Tibial nerve (tissue), 3 donors: ENCODE measurements around the gene PNPLA1.

Experiments
- CTCF ChIP-seq, 5 experiments: fragments of 200-600 bp in 3 of 5; fragments of 450-650 bp in 2 of 5; sonication (generic) in 3 of 5; IDR thresholded peaks; one replicate each; pipeline ENCODE4 v1.5.1; 2016 to 2019; ENCODE audit warnings: antibody characterized with exemption in 5 of 5, mild to moderate bottlenecking in 3 of 5, moderate library complexity in 2 of 5
- POLR2A ChIP-seq, 2 donors: fragments of 450-650 bp; IDR thresholded peaks; one replicate each; pipeline ENCODE4 v1.6.1; 2017; ENCODE audit warnings: antibody characterized with exemption in 2 of 2, mild to moderate bottlenecking in 2 of 2, moderate library complexity in 2 of 2

DNA sequence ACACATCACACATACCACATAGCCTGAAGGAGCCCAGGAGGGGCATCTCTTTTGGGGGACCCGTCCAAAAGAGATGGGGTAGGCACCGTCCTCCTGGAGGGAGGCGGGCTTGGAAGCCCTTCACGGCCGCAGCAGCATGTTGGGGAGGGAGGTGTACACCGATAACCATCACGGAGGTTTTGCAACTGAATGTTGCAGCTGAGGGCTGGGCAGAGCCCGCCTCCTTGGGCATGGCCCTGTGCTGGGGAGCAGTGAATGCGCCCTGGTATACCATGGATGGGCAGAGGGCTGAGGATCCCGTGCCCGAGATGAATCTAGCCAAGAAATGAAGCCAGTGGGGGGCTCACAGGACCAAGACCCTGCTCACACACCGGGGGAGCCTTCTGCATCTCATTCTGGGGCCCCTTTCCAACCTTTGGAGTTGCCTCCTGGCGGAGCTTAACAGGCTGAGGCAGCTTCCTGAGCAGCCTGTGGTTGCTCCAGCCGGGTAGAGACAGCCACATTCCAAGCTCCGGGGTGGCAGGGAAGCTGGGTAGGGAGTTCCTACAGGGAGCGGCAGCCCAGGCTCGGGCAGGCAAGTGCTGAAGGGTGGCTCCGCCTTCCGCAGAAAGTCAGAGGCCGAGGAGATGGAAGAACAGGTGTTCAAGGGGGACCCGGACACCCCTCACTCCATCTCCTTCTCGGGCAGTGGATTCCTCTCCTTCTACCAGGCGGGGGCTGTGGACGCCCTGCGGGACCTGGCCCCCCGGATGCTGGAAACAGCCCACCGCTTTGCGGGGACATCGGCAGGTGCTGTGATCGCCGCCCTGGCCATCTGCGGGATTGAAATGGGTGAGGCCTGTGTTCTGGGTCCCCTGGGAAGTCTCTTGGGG, at the start of gene PNPLA1:
- TF ChIP-seq POLR2A (IDR thresholded peaks at IDR 0.05) (no peak), CTCF (IDR thresholded peaks at IDR 0.05) (no peak)
